GM21786 (cell line): Measurements from ENCODE around the gene CDH18.

Experiments
- ATAC-seq: cut with Tn5 transposase; IDR thresholded peaks from one replicate; pipeline ENCODE4 v1.9.1; 2021; ENCODE audit not compliant: unreplicated experiment

The CDH18 gene

DNA sequence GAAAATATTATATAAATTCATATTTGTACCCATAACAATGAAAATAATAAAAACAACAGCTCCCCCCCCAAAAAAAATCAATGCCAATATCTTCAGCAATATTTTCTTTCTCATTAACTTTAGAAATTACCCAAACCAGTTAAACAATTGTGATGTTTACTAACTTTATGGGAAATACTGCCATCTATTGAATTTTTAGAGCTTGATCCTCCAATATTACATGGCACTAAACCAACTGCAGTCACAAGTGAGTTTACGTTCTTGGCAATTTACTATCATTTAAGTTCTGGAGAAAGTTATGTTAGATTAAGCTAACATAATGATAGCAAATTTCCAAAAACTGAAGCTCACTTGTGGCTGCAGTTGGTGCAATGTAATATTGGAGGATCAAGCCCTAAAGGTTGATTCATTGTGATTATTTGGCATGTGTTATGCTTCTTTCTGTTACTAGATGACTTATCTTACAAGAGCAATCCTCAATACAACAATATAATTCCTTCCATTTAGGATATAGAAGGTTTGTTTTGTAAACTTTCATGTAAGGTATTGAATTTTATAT, 379.5 kb downstream of the CDH18 start:
- no peak for ATAC-seq

DNA sequence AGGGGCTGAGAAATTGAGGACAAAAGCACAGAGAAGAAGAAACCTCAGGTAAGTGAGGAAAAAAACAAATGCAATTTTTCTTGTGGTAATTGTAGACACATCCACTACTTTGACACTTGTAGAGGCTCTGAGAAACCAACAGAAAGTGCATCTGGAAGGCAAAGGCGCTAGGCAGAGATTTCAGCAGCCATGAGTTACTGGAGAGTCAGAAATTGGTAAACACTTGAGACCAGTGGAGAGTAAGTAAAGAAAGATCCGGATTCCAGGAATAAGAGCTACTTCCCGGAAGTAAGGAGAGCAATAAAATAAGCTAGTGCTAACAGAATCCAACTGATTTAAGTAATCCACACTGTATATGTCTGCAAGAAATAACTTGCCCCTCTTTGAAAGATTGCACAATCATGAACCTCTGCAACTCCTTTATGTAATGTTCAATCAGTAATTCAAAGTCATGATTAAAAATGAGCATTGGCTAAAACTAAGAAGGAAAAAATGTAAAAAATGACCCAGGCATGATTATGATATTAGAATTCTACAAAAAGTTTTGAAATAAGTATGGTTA, 382.1 kb downstream of the CDH18 start:
- no peak for ATAC-seq

DNA sequence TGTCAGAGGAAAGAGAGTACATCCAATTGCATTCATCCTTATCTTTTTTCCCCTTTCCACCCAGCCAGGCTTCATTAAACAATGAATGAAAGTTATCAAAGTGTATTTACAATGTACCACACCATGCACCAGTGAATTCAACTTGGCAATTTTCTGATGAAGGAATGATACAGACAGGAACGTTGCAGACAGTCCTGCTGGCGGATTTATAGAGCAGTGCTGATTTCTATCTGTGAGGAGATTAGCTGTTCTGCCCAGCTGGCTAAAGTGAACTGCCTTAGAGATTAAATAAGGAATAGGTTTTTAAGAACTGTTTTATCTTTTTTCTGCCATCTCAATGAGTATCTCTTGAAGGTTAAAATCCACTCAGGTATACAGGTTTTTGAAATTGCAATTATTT, 403.9 kb downstream of the CDH18 start:
- no peak for ATAC-seq

DNA sequence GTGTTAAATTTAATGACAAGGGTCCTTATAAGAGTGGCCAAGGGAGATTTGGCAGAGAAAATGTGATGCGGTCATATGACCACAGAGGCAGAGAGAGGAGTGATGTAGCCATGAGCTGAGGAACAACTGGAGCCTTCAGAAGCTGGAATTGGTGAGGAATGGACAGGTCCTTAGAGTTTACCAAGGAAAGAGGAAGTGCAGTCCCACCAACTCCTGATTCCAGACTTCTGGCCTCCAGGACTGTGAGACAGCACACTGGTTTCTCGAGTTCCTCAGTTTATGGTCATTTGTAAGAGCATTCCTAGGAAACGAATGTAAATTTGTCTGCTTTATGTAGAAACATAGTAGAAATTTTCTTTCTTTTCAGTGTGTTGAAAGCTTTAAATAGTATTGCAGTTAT, 410.1 kb downstream of the CDH18 start:
- ATAC-seq = no peak

DNA sequence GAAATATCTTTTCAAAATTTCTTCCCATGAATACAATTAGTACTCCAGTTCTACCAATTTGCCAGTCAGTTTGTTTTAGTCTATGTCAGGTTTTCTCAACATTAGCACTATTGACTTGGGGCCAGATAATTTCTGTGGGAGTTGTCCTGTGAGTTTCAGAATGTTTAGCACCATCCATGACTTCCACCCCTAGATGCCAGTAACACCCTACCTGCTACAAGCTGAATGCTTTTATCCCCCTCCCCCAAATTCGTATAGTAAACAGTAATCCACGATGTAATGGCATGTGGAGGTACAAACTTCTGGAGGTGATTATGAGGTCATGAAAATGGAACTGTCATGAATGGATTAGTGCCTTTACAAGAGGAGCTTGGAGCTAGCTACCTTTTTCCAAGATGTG, 420.0 kb downstream of the CDH18 start:
- no peak for ATAC-seq

DNA sequence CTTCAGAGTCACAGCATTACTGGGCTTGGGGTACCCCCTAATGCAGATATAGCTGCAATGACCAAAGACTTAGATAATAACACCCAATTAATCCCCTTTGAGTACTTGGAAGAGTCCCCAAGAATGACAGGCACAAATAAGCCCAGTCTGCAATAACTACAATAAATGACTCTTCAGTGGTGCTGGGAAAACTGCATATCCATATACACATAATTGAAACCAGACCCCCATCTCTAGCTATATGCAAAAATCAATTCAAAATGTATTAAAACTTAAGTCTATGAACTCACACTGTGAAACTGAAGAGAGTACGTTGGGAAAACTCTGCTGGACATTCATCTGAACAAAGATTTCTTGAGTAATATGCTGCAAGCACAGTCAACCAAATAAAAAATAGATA, 422.5 kb downstream of the CDH18 start:
- ATAC-seq = no peak

DNA sequence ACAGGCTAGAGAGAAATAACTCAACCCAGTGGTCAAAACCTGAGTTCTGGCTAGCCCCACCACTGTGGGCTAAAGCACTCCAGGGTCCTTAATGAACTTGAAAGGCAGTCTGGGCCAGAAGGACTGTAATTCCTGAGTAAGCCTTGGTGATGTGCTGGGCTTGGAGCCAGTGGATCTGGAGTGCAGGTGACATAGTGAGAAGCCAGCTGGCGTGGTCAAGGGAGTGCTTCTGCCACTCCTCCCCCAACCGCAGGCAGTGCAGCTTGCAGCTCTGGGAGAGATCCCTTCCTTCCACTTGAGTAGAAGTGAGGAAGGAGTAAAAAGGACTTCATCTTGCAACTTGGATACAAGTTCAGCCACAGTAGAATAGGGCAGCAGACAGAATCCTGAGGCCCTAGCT, 424.0 kb downstream of the CDH18 start:
- no peak for ATAC-seq

DNA sequence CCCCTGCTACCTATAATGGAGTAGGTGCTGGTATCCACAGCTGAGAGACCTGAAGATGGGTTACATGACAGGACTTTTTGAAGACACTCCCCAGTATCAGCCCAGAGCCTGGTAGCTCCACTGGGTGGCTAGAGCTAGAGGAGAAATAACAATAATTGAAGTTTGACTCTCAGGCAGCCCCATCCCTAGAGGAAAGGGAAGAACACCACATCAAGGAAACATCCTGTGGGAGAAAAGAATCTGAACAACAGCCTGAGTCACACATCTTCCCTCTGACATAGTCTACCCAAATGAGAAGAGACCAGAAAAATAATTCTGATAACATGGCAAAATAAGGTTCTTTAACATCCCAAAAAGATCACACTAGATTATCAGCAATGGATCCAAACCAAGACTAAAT, 432.1 kb downstream of the CDH18 start:
- no peak for ATAC-seq

DNA sequence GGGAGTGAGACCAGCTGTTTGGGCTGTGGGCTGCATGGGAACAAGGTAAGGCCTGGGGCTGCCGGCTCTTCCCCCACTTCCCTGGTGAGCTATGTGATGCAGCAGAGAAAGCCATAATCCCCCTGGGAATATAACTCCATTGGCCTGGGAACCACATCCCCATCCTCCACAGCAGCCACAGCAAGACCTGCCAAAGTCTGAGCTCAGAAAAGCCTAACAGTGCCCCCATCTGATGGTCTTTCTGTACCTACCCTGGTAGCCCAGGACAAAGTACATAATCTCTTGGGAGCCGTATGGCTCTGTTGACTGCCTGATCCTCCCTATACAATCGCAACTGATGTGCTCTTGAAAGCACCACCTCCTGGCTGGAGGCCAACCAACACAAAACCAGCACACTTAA, 432.6 kb downstream of the CDH18 start:
- ATAC-seq = no peak

DNA sequence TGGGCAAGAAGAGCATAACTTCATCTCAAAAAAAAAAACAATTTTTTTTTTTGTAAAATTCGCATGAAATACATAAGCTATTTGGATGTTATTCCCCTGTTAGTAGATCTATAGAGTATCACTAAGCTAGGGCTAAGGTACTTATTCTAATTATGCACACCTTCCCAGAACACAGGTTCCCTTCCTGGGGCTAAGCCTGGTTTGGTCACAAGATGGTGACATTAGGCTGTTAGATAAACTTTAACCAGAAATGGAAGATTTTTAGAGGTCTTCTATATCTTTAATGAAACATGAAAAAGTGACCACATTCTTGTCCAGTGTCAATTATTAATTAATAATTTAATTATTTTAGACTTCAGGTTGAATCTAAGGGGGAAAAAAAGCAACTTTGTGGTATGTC, 433.5 kb downstream of the CDH18 start:
- no peak for ATAC-seq

DNA sequence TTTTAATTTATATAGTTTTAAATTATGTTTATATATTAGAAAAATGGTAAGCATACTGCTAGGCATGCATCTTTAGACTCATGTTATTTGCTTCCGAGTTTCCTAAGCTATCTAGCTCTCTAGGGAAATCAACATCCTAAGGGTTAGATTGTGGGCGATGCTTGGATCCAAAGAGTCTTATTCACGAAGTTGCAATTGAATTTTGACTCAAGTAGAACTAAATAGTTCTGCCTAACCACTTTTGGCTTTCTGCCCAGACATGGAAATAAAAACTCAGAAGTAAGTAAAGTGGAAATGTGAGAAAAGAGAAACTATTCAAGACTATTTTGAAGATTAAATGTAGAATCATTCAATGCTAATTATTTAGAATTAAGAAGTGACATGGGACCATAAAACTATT, 440.4 kb downstream of the CDH18 start:
- no peak for ATAC-seq

DNA sequence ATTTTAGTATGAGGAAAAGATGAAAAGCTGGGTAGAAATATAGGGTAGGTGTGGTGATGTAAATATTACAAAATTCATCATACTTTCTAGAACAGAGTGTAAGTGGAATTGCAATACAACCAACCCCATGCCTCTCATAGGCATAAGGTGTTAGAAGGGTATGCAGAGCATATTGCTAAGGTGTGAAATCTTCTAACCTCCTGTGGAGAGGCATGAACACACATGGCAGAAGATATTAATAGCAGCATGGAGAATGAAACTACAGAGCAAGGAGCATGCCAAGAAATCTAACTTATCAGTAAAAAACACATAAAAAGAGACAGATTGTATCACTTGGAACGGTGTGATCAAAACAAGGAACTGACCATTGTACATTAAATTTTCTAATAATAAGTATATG, 441.5 kb downstream of the CDH18 start:
- no peak for ATAC-seq

DNA sequence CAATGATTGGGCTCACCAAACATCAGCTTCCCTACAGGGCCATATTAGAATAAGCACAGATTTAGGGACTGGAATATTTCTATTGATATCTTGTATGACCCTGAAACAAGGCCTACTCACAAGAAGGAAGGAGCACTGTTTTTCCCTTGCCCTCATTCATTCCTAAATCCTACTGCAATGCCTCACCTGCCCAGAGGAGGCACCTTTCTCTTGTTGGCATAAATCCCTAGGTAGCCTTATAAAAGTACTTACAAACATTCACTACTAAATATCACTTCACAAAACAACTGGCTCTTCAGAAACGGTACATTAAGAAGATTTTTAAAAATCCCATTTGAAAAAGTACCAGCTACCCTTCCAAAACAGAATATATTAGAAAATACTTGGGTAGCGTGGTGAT, 449.4 kb downstream of the CDH18 start:
- ATAC-seq = no peak

DNA sequence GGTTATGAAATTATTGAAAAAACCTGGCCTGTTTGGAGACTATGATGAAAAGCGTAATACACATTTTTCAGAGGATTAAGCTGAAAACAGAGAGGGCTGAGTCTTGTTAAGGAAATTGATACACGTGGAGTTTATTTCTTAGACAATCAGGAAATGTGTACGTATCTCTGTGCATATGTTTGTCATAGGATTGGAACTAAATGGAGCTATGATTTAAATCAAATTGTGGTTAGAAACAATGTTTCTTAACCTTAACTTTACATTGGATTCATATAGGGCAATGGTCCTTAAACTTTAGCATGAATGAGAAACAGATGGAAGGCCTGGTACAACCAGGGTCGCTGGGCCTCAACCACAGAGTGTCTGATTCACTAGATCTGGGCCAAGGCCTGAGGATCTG, 451.6 kb downstream of the CDH18 start:
- ATAC-seq = no peak

DNA sequence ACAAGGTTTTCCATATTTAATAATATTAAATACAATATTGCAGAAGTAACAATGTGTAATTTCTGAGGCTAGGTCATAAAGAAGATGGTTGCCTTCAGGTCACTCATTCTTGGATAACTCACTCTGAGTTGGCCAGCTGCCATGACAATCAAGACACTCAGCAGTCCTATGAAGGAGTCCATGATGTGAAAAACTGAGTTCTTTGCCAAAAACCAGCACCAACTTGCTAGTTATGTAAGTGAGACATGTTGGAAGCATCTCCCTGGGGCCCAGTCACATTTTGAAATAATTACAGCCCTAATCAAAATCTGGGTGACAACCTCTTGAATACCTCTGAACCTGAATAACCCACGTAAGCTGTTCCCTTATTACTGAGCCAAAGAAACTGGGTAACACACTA, 453.2 kb downstream of the CDH18 start:
- no peak for ATAC-seq

DNA sequence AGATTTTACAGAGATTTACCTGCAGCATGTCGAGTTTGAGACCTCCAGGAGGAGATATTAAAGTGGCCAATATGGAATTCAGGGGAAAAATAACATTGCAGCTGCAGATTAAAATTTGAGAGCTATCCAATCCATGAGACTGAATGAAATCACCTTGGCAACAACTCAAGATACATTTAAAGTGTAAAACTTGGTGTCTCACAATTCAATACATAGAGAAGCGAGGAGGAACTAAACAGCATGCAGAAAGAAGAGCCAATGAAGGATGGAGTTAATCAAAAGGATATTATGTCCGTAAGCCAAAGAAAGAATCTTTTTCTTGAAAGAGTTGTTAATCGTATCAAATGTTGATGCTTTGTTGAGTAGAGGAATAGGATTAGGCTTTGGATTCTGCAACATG, 455.1 kb downstream of the CDH18 start:
- ATAC-seq = no peak

DNA sequence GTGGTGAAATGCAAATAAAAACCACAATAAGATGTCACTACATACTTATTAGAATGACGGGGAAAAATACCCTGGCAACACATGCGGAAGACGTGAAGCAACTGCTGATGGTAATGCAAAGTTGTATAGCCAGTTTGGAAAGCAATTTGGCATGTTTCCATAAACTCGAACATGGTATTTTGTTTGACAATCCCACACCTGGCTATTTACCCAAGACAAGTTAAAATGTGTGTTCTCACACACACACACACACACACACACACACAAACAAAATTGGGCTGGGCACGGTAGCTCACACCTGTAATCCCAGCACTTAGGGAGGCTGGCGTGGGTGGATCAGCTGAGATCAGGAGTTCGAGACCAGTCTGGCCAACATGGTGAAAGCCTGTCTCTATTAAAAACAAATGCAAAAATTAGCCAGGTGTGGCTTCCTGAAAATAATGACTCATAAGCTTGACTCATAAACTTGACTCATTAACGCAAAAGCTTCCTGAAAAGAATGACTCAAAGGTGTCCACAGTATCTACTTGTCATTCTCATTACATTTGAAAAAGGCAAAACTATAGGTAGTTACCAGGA, 456.5 kb downstream of the CDH18 start:
- no peak for ATAC-seq

DNA sequence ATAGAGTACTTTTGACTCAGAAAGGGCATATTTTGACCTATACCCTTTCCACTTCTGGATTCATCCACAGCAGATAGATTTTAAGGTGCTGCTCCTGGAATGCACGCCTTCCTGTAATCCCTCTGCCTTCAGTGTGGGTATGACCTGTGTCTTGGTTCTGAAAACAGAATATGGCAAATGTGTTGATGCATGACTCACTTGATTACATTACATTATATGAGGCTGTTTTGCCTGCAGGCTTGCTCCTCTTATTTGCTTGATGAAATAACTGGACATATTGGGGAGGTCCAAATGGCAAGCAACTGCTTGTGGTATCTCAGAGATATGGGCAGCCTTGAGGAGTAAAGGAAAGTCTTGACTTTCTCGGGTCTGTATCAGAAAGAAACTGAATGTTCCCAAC, 468.6 kb downstream of the CDH18 start:
- ATAC-seq = no peak

DNA sequence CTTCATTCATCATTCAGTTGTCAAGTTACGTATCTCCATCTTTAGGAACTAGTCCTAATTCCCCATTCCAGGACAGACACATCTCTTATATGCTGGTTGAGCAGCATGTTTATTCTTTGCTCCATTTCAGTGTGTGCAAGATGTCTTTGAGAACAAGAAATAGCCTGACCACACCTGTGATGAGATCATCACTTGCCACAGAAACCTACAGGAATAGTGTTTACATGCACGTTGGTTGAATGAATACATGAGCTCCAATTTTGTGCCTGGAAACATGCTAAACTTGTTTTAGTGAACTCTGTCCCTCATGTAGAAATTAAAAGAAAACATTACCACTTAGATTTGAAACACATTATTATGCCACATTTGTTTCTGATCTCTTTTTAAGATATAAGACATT, 489.1 kb downstream of the CDH18 start:
- no peak for ATAC-seq

DNA sequence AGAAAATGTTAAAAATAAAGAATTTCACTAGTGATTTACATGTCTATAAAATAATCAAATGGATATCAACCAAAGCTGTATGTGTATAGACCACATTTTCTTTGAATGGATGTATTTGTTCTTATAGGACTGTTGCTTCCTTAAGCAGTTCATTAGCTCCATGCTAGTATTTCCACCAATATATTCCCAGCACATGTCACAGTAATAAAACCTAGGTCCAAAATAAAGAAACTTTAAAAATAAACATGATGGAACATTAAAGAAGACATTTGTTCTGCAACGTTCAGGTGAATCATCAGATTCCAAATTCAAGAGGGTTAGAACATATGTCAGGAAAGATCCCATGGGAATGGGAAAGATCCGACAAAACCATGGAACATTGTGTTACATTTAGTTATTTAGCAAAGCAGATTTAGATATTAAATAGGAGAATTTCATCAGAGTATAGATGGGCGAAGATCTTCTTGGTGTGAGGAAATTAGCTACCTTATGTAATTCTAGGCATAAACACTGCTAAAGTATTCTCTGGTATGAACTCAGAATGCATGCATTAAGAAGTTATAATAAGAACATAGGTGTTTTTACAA, 490.7 kb downstream of the CDH18 start:
- no peak for ATAC-seq

DNA sequence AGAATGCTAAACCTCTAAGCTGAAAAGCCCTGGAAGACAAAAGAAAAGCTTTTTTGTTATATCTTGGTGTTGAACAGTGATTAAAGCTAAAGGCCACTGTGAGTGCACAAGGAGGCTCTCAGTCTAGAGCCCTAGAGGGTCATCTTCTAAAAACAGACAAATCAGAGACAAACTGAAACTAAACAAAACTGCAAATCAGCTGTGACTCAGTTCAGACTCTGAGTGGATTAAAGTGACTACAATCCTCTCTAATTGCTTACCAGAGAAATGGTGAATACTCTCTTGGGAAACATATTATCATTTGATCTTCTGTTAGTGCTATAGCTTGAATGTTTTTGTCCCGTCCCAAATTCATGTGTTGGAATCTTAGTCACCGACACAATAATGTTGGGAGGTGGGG, 491.9 kb downstream of the CDH18 start:
- ATAC-seq = no peak

DNA sequence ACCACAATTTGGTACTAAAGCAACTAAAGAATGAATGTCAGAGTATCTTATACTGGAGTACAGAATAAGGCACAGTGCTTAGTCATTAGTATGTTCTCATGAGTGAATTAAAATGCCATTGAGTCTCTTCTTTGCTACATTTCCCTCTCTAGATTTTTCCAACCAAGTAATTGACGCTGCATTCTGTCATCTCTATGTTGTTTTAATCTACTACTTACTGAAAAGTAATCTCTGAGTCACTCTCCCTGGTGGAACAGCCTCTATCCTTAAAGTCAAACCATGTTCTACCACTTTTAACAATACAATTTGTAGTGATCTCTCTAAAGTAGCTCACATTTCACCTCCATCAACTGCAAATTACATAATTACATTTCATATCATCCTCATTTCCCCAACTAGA, 495.1 kb downstream of the CDH18 start:
- no peak for ATAC-seq

DNA sequence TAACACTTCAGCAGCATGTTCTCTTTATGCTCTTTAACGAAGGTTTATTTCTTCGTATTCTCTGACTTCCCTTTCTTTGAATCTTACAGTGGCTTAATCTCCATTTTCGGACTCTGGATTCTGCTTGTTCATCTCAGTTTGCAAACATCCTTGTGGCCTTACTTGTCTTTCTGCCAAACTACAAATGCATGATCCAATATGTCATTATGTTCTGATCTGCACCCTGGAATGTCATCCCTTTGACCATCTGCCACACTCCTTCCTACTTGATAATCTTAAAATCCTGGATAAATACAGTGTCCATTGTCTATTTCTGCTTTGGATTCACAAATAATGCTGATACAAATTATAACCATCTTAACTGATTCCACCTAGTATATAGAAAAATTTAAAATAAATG, 499.2 kb downstream of the CDH18 start:
- ATAC-seq = no peak
